Neural progenitor cell (in vitro differentiated cells): ENCODE measurements around the gene RPA1. TPM values are rescaled to one million over a fixed set of nuclear protein-coding genes. Genes with fewer than 3 reads are reported as not detected.
"Not testable (repeated sequence)": the region's sequence is repeated elsewhere in the genome, so short reads cannot be mapped to it uniquely, and the experiment has no call there.

Experiments
- DNase-seq: peaks from one replicate; pipeline ENCODE4 v3.0.0-alpha.2; 2016; ENCODE audit warnings: low spot score
- H2AFZ ChIP-seq: fragments of 200-600 bp; sonication (generic); replicated peaks from 2 replicates; pipeline ENCODE4 v1.6.1; 2016; ENCODE audit warnings: antibody characterized with exemption
- H3F3A ChIP-seq: fragments of 200-600 bp; sonication (generic); 2 replicates; pipeline ENCODE4 v1.6.1; 2016; ENCODE audit warnings: antibody characterized with exemption, low read depth
- H3K27ac ChIP-seq: fragments of 200-600 bp; sonication (generic); 2 replicates; pipeline ENCODE4 v1.5.1; 2016; ENCODE audit warnings: mild to moderate bottlenecking
- H3K27me3 ChIP-seq: fragments of 200-600 bp; sonication (generic); 2 replicates; pipeline ENCODE4 v1.6.1; 2016; ENCODE audit warnings: mild to moderate bottlenecking, moderate library complexity
- H3K36me3 ChIP-seq: fragments of 200-600 bp; sonication (generic); 2 replicates; pipeline ENCODE4 v1.5.1; 2016
- H3K4me1 ChIP-seq: fragments of 200-600 bp; sonication (generic); 2 replicates; pipeline ENCODE4 v1.6.1; 2016; ENCODE audit warnings: mixed run types
- H3K4me2 ChIP-seq: fragments of 200-600 bp; sonication (generic); 2 replicates; pipeline ENCODE4 v1.6.1; 2016
- H3K4me3 ChIP-seq: fragments of 200-600 bp; sonication (generic); 2 replicates; pipeline ENCODE4 v1.5.1; 2016
- H3K79me2 ChIP-seq: fragments of 200-600 bp; sonication (generic); 2 replicates; pipeline ENCODE4 v1.6.1; 2016; ENCODE audit warnings: low read depth
- H3K9ac ChIP-seq: fragments of 200-600 bp; sonication (generic); 2 replicates; pipeline ENCODE4 v1.6.1; 2016
- H3K9me3 ChIP-seq: fragments of 200-600 bp; sonication (generic); 2 replicates; pipeline ENCODE4 v1.5.1; 2016; ENCODE audit warnings: low read depth
- H4K20me1 ChIP-seq: fragments of 200-600 bp; sonication (generic); 2 replicates; pipeline ENCODE4 v1.6.1; 2016; ENCODE audit warnings: low read depth
- H3K27ac Mint-ChIP-seq: 3 replicates; pipeline ENCODE4 v1.8.0; 2021; ENCODE audit warnings: mixed read lengths
- H3K27me3 Mint-ChIP-seq: 2 replicates; pipeline ENCODE4 v1.8.0; 2022; ENCODE audit warnings: low read depth, mild to moderate bottlenecking, inconsistent platforms, moderate library complexity, mixed read lengths; ENCODE audit not compliant: insufficient read depth
- H3K36me3 Mint-ChIP-seq: 3 replicates; pipeline ENCODE4 v1.8.0; 2021; ENCODE audit warnings: mixed read lengths
- H3K4me1 Mint-ChIP-seq: 3 replicates; pipeline ENCODE4 v1.8.0; 2021; ENCODE audit warnings: mixed read lengths
- H3K4me3 Mint-ChIP-seq: 3 replicates; pipeline ENCODE4 v1.8.0; 2021; ENCODE audit warnings: mild to moderate bottlenecking, moderate library complexity, mixed read lengths
- H3K9me3 Mint-ChIP-seq: 3 replicates; pipeline ENCODE4 v1.8.0; 2020; ENCODE audit warnings: mixed read lengths
- CTCF ChIP-seq: fragments of 200-600 bp; sonication (generic); IDR thresholded peaks from 2 replicates; pipeline ENCODE4 v1.5.1; 2017; ENCODE audit warnings: antibody characterized with exemption, mild to moderate bottlenecking
- EZH2 ChIP-seq: fragments of 200-600 bp; sonication (generic); IDR thresholded peaks from 2 replicates; pipeline ENCODE4 v1.6.1; 2017; ENCODE audit warnings: antibody characterized with exemption, mild to moderate bottlenecking, moderate library complexity
- EZH2phosphoT487 ChIP-seq: fragments of 200-600 bp; sonication (generic); IDR thresholded peaks from 2 replicates; pipeline ENCODE4 v1.6.1; 2017; ENCODE audit warnings: antibody characterized with exemption
- total RNA-seq: library from RNA; depleted of rRNA; stranded (reverse); fragments of >200 nt; gene quantifications from 2 replicates; pipeline ENCODE4 v1.2.3, GENCODE V29; 2015; ENCODE audit warnings: low replicate concordance

The RPA1 gene
- total RNA-seq, 1 donor from 2014 or later = 94.4 TPM

- no peak for DNase-seq
- no peaks in the 10 kb centered on the region for H3K4me1 ChIP-seq
- H3K9ac ChIP-seq = no peak overlapping the region
- TF ChIP-seq EZH2phosphoT487 (no peak), CTCF (no peak), EZH2 (no peak)
- peaks cover 13% of the 10 kb centered on the region for H3K4me1 Mint-ChIP-seq
- no peaks in the 10 kb centered on the region for H3K9me3 Mint-ChIP-seq
- H3K79me2 ChIP-seq = peaks cover 29% of the 10 kb centered on the region
- H3K4me3 Mint-ChIP-seq = no peak overlapping the region
- no peaks in the 10 kb centered on the region for H3K27me3 ChIP-seq
- no peak overlapping the region for H2AFZ ChIP-seq
- no peak overlapping the region for H3K27ac Mint-ChIP-seq
- peaks cover 19% of the 10 kb centered on the region for H3K36me3 Mint-ChIP-seq
- no peak overlapping the region for H3K27ac ChIP-seq
- H3K4me3 ChIP-seq = no peak overlapping the region
- H3K9me3 ChIP-seq = no peaks in the 10 kb centered on the region
- H4K20me1 ChIP-seq = peaks cover 25% of the 10 kb centered on the region
- H3F3A ChIP-seq = peaks cover 5% of the 10 kb centered on the region
- no peaks in the 10 kb centered on the region for H3K36me3 ChIP-seq
- H3K27me3 Mint-ChIP-seq = no peaks in the 10 kb centered on the region
- H3K4me2 ChIP-seq = no peak overlapping the region
These were observed 17.4 kb downstream of the RPA1 start for GRCh38 chr17:1847191-1847590.

DNA sequence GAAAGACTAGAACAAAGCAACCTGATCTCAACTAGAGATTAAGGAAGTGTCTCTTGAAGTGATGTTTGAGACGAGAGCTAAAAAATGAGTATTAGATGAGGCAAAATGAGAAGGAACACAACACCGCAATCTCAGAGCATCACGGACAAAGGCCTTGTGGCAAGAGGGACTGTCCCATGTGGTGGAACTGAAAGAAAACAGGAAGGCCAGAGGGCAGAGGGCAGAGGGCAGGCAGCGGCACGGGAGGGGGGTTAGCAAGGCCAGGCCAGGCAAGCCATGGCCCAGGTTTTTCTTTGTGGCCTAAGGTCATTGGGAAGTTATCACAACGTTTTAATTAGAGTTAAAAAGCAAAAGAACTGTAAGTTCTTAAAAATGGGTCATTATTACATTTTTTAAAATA is 22.5 kb downstream of the RPA1 start:
- peaks cover 8% of the 10 kb centered on the region for H3K36me3 ChIP-seq
- no peak overlapping the region for H3K4me3 Mint-ChIP-seq
- no peaks in the 10 kb centered on the region for H3K27me3 Mint-ChIP-seq
- H3K27ac Mint-ChIP-seq = peak overlapping the region; percentile 25
- H3K4me2 ChIP-seq = no peak overlapping the region
- peaks cover 12% of the 10 kb centered on the region for H4K20me1 ChIP-seq
- no peak overlapping the region for H2AFZ ChIP-seq
- peaks cover 21% of the 10 kb centered on the region for H3K4me1 Mint-ChIP-seq
- H3K9me3 ChIP-seq = no peaks in the 10 kb centered on the region
- peaks cover 10% of the 10 kb centered on the region for H3K79me2 ChIP-seq
- peaks cover 14% of the 10 kb centered on the region for H3F3A ChIP-seq
- no peak for DNase-seq
- no peak overlapping the region for H3K9ac ChIP-seq
- TF ChIP-seq EZH2 (no peak), CTCF (no peak), EZH2phosphoT487 (no peak)
- H3K27ac ChIP-seq = peak overlapping the region; percentile 50
- H3K27me3 ChIP-seq = no peaks in the 10 kb centered on the region
- H3K36me3 Mint-ChIP-seq = peaks cover 29% of the 10 kb centered on the region
- no peaks in the 10 kb centered on the region for H3K9me3 Mint-ChIP-seq
- H3K4me3 ChIP-seq = no peak overlapping the region
- H3K4me1 ChIP-seq = no peaks in the 10 kb centered on the region

- H3K36me3 Mint-ChIP-seq = peaks cover 23% of the 10 kb centered on the region
- Histone ChIP-seq H2AFZ (no peak overlapping the region), H3K4me3 (no peak overlapping the region), H3F3A (peaks cover 14% of the 10 kb centered on the region), H3K4me1 (no peaks in the 10 kb centered on the region), H4K20me1 (peaks cover 12% of the 10 kb centered on the region), H3K27me3 (no peaks in the 10 kb centered on the region), H3K9me3 (no peaks in the 10 kb centered on the region), H3K27ac (no peak overlapping the region), H3K9ac (no peak overlapping the region), H3K79me2 (peaks cover 10% of the 10 kb centered on the region), H3K36me3 (peaks cover 8% of the 10 kb centered on the region), H3K4me2 (no peak overlapping the region)
- DNase-seq = no peak
- no peak overlapping the region for H3K4me3 Mint-ChIP-seq
- peaks cover 21% of the 10 kb centered on the region for H3K4me1 Mint-ChIP-seq
- TF ChIP-seq CTCF (no peak), EZH2 (no peak), EZH2phosphoT487 (no peak)
- H3K27ac Mint-ChIP-seq = no peak overlapping the region
- H3K27me3 Mint-ChIP-seq = no peaks in the 10 kb centered on the region
- H3K9me3 Mint-ChIP-seq = no peaks in the 10 kb centered on the region
These were observed 23.9 kb downstream of the RPA1 start for GRCh38 chr17:1853698-1854097.

GRCh38 chr17:1856462-1856861 is 26.7 kb downstream of the RPA1 start:
- Mint-ChIP-seq H3K4me1 (peaks cover 15% of the 10 kb centered on the region), H3K36me3 (peaks cover 28% of the 10 kb centered on the region)
- not testable (repeated sequence) for H3K9ac ChIP-seq, DNase-seq, H2AFZ ChIP-seq, H3K4me2 ChIP-seq, H3K79me2 ChIP-seq, H3K27ac Mint-ChIP-seq, H3K27me3 ChIP-seq, H3K4me3 Mint-ChIP-seq, H4K20me1 ChIP-seq, H3K4me3 ChIP-seq, H3K27me3 Mint-ChIP-seq, H3K27ac ChIP-seq, H3K36me3 ChIP-seq, H3K9me3 Mint-ChIP-seq, H3K9me3 ChIP-seq, H3K4me1 ChIP-seq
- H3F3A ChIP-seq = peaks cover 14% of the 10 kb centered on the region
